HepG2 (cell line): ENCODE measurements around the gene GNAL. TPM values are rescaled to one million over a fixed set of nuclear protein-coding genes. Genes with fewer than 3 reads are reported as not detected.
A peak's percentile ranks its signal among the peaks of the same experiment; 100 is the strongest.

Experiments
- ATAC-seq: fragments of 200-7000 bp; cut with Tn5 transposase; 3 replicates; pipeline ENCODE4 v1.9.1; 2020; ENCODE audit warnings: mild to moderate bottlenecking, moderate library complexity
- BruUV-seq: library from RNA; stranded (reverse); fragments of 400-500 nt; replicated peaks from 2 replicates; lab custom pipeline; 2021; lab: Mats Ljungman, UMichigan
- CTCF ChIA-PET: fragments of 300-600 bp; formaldehyde crosslinking; extraction: SDS; loops from one replicate; lab custom pipeline; 2021; ENCODE audit warnings: low total read pairs, inconsistent platforms, low intra/inter-chr PET ratio; lab: Yijun Ruan, JAX
- POLR2A ChIA-PET: fragments of 350-600 bp; sonication (Branson Sonifier 250); formaldehyde crosslinking; loops from one replicate; lab custom pipeline; 2020; ENCODE audit warnings: antibody characterized with exemption, inconsistent platforms; lab: Yijun Ruan, JAX
- DNase-seq: peaks from one replicate; pipeline ENCODE4 v3.0.0-alpha.2; 2015; ENCODE audit warnings: low spot score
- FAIRE-seq: peaks from 3 replicates; lab custom pipeline; 2011; peaks lifted over from hg19 to GRCh38; lab: Jason Lieb, UNC
- H2AFZ ChIP-seq: one replicate; pipeline ENCODE4 v1.6.1; 2011; ENCODE audit warnings: low read length, inconsistent platforms
- H3K27ac ChIP-seq: fragments of 300-600 bp; 3 replicates; pipeline ENCODE4 v1.8.0; 2011; ENCODE audit warnings: mixed run types, mild to moderate bottlenecking, mixed read lengths, low read length, inconsistent platforms; ENCODE audit not compliant: insufficient read depth; ENCODE audit errors: extremely low read length
- H3K27me3 ChIP-seq, 2 experiments: fragments of 200-600 bp in 1 of 2; 2 replicates in 1 of 2; 3 replicates in 1 of 2; pipeline versions ENCODE4 v1.6.0 to v1.8.0; 2011; ENCODE audit warnings: low read length in 2 of 2, mild to moderate bottlenecking in 2 of 2, moderate library complexity in 2 of 2, inconsistent platforms in 1 of 2; ENCODE audit not compliant: insufficient read depth in 2 of 2, control insufficient read depth in 1 of 2
- H3K36me3 ChIP-seq, 2 experiments: fragments of 200-600 bp in 1 of 2; replicated peaks in 1 of 2; 2 replicates in 1 of 2; 3 replicates in 1 of 2; pipeline versions ENCODE4 v1.5.1 to v1.8.0; 2011; ENCODE audit warnings: low read length in 2 of 2, inconsistent platforms in 1 of 2; ENCODE audit not compliant: insufficient read depth in 2 of 2, control insufficient read depth in 1 of 2
- H3K4me1 ChIP-seq: 2 replicates; pipeline ENCODE4 v1.5.1; 2012; ENCODE audit warnings: low read length, inconsistent platforms; ENCODE audit not compliant: insufficient read depth
- H3K4me2 ChIP-seq: 2 replicates; pipeline ENCODE4 v1.6.0; 2011; ENCODE audit warnings: low read depth, low read length, inconsistent platforms
- H3K4me3 ChIP-seq, 3 experiments: fragments of 200-600 bp in 1 of 3; sonication (generic), shearing (Covaris generic) in 1 of 3; replicated peaks in 1 of 3; 2 replicates each; pipeline ENCODE4 v1.5.1; 2011 to 2016; ENCODE audit warnings: low read length in 3 of 3, inconsistent platforms in 2 of 3, low read depth in 2 of 3, mild to moderate bottlenecking in 2 of 3, control low read depth in 1 of 3, mixed read lengths in 1 of 3; ENCODE audit not compliant: insufficient read depth in 1 of 3
- H3K79me2 ChIP-seq: one replicate; pipeline ENCODE4 v1.6.1; 2011; ENCODE audit warnings: low read length, inconsistent platforms; ENCODE audit not compliant: insufficient read depth
- H3K9ac ChIP-seq: 2 replicates; pipeline ENCODE4 v1.6.0; 2011; ENCODE audit warnings: mild to moderate bottlenecking, low read depth, low read length, inconsistent platforms; ENCODE audit not compliant: insufficient read depth
- H3K9me3 ChIP-seq: 2 replicates; pipeline ENCODE4 v1.5.1; 2012; ENCODE audit warnings: mild to moderate bottlenecking, low read length
- H4K20me1 ChIP-seq: 2 replicates; pipeline ENCODE4 v1.6.0; 2011; ENCODE audit warnings: inconsistent platforms, mild to moderate bottlenecking, low read length, moderate library complexity; ENCODE audit not compliant: insufficient read depth
- AKAP8 ChIP-seq: sonication (generic); formaldehyde crosslinking; IDR thresholded peaks from 2 replicates; pipeline ENCODE4 v1.5.1; 2020; ENCODE audit warnings: mild to moderate bottlenecking, missing genetic modification reagents
- ELK4 ChIP-seq: sonication (generic); formaldehyde crosslinking; IDR thresholded peaks from 2 replicates; pipeline ENCODE4 v1.9.0; 2021; ENCODE audit warnings: missing genetic modification reagents, borderline replicate concordance
- HDAC1 ChIP-seq: sonication (generic); formaldehyde crosslinking; IDR thresholded peaks from 2 replicates; pipeline ENCODE4 v1.5.1; 2020; ENCODE audit warnings: mild to moderate bottlenecking, missing genetic modification reagents
- HNRNPUL1 ChIP-seq: fragments of 200-400 bp; formaldehyde crosslinking; IDR thresholded peaks from 2 replicates; pipeline ENCODE4 v1.6.1; 2017; ENCODE audit warnings: low read depth, mild to moderate bottlenecking, low read length, moderate library complexity
- KMT2B ChIP-seq: IDR thresholded peaks from 2 replicates; pipeline ENCODE4 v1.6.1; 2016; ENCODE audit warnings: missing genetic modification reagents, missing compliant biosample characterization
- MTA3 ChIP-seq: sonication (generic); formaldehyde crosslinking; IDR thresholded peaks from 2 replicates; pipeline ENCODE4 v1.4.0; 2020; ENCODE audit warnings: missing genetic modification reagents
- NFE2 ChIP-seq: sonication (generic); formaldehyde crosslinking; IDR thresholded peaks from 2 replicates; pipeline ENCODE4 v1.4.0; 2020; ENCODE audit warnings: missing genetic modification reagents
- PRDM15 ChIP-seq: sonication (generic); formaldehyde crosslinking; IDR thresholded peaks from 2 replicates; pipeline ENCODE4 v1.4.0; 2020; ENCODE audit warnings: missing genetic modification reagents
- SP2 ChIP-seq: sonication (generic); formaldehyde crosslinking; IDR thresholded peaks from 2 replicates; pipeline ENCODE4 v1.5.1; 2020; ENCODE audit warnings: mild to moderate bottlenecking, missing genetic modification reagents
- STAT5B ChIP-seq: sonication (generic); formaldehyde crosslinking; IDR thresholded peaks from 2 replicates; pipeline ENCODE4 v1.4.0; 2020; ENCODE audit warnings: missing genetic modification reagents
- TAF15 ChIP-seq: fragments of 200-400 bp; formaldehyde crosslinking; IDR thresholded peaks from one replicate; pipeline ENCODE4 v1.6.1; 2018; ENCODE audit warnings: mild to moderate bottlenecking, low read depth, low read length; ENCODE audit not compliant: poor library complexity, severe bottlenecking
- ZNF362 ChIP-seq: sonication (generic); formaldehyde crosslinking; IDR thresholded peaks from 2 replicates; pipeline ENCODE4 v1.4.0; 2020; ENCODE audit warnings: missing genetic modification reagents, mild to moderate bottlenecking, borderline replicate concordance
- ZNF367 ChIP-seq: sonication (generic); formaldehyde crosslinking; IDR thresholded peaks from 2 replicates; pipeline ENCODE4 v1.4.0; 2020; ENCODE audit warnings: missing genetic modification reagents, borderline replicate concordance
- ZNF577 ChIP-seq: sonication (generic); formaldehyde crosslinking; IDR thresholded peaks from 2 replicates; pipeline ENCODE4 v1.4.0; 2020; ENCODE audit warnings: mild to moderate bottlenecking, low read depth, missing genetic modification reagents, borderline replicate concordance
- WGBS: methylation state at CpG from one replicate; pipeline ENCODE4 v1.1.6; 2017; ENCODE audit warnings: low lambda C conversion rate; 5-methylcytosine and 5-hydroxymethylcytosine counted together
- in situ Hi-C: cut with HindIII; loops from 2 replicates; pipeline ENCODE4 v1.10.0; 2017; ENCODE audit warnings: low pct_unique_long_range_greater_than_20kb; ENCODE audit not compliant: extremely low pct_ligation_motif_present
- intact Hi-C: fragments of 100-400 bp; cut with micrococcal nuclease; formaldehyde crosslinking; loops from one replicate; pipeline ENCODE4 v1.10.0; 2022; ENCODE audit not compliant: unreplicated experiment
- polyA plus RNA-seq, 8 experiments: library from polyadenylated mRNA; depleted of rRNA in 3 of 8; stranded (reverse) in 7 of 8; unstranded in 1 of 8; fragments of >200 nt; fragmentation: Illumina TruSeq in 4 of 8; extraction: Trizol in 4 of 8; gene quantifications; 2 replicates each; pipeline versions ENCODE4 v1.2.1 to v1.2.3, GENCODE V29; 2011 to 2016; ENCODE audit warnings: low read depth in 4 of 8, missing spikeins in 1 of 8, mixed read lengths in 1 of 8; ENCODE audit not compliant: insufficient read depth in 1 of 8
- total RNA-seq, 5 experiments: library from RNA; depleted of rRNA; stranded (reverse); fragments of >200 nt; fragmentation: Illumina TruSeq; extraction: Trizol; gene quantifications; 2 replicates each; pipeline ENCODE4 v1.2.3, GENCODE V29; 2016; ENCODE audit warnings: low read depth in 1 of 5

GNAL gene
- total and polyA plus RNA-seq, 2 of the 13 experiments (the other 11 are each of a cell fraction or from before 2014, with no cell fraction given) = 0.87 to 1.4 TPM

- no peak for TF ChIP-seq PRDM15 (CRISPR knock-in tag)
- TF ChIP-seq KMT2B (CRISPR knock-in tag) = no peak
Measured at GRCh38 chr18:11751341-11752115, 62.5 kb downstream of the GNAL start (continued).

- CTCF ChIA-PET = no interaction called here
- ATAC-seq (peak; percentile 65; the same call in 2 of the 3 replicates), DNase-seq (no peak), FAIRE-seq (no peak)
- intact Hi-C loops (no loop called here), in situ Hi-C loops (no loop called here)
- Histone ChIP-seq H4K20me1 (no peaks in the 10 kb centered on the region), H3K36me3 (no peaks in the 10 kb centered on the region), H3K79me2 (no peaks in the 10 kb centered on the region), H3K4me1 (no peaks in the 10 kb centered on the region), H3K4me2 (0 out of 2 replicates have a peak overlapping the region, but pooled peaks have one; percentile 36), H3K9ac (no peak overlapping the region), H3K27ac (no peak overlapping the region), H3K9me3 (no peaks in the 10 kb centered on the region), H3K4me3 (peak overlapping the region in 1 of 3 experiments; percentile 28; a peak in 1 of 6 replicates), H2AFZ (no peak overlapping the region), H3K27me3 (peaks cover 2 to 10% of the 10 kb centered on the region in 2 experiments; a peak in 2 of 5 replicates)
- POLR2A ChIA-PET = no interaction called here
- no TSS peak for BruUV-seq
- WGBS = 66% methylated on average over 64 of the region's 64 CpGs
- TF ChIP-seq MTA3 (CRISPR knock-in tag) (no peak), AKAP8 (CRISPR knock-in tag) (no peak), SP2 (CRISPR knock-in tag) (no peak), ZNF362 (CRISPR knock-in tag) (no peak), ZNF367 (CRISPR knock-in tag) (no peak), ZNF577 (no peak), ELK4 (CRISPR knock-in tag) (no peak), HDAC1 (CRISPR knock-in tag) (no peak), STAT5B (no peak), HNRNPUL1 (no peak), NFE2 (no peak), TAF15 (no peak)
Measured at GRCh38 chr18:11752116-11752911, 63.2 kb downstream of the GNAL start.
